Fibroblast of lung (primary cell): ENCODE results near the gene SLC24A4. TPM values are rescaled to one million over a fixed set of nuclear protein-coding genes. Genes with fewer than 3 reads are reported as not detected.

Experiments
- DNase-seq, 2 donors: peaks; one replicate each; pipeline versions ENCODE4 v3.0.0 to v3.0.0-alpha.2; 2010; ENCODE audit warnings: low read depth in 2 of 2
- H2AFZ ChIP-seq: 2 replicates; pipeline ENCODE4 v1.5.1; 2012; ENCODE audit warnings: low read length, control low read depth, inconsistent platforms
- H3K27ac ChIP-seq: 2 replicates; pipeline ENCODE4 v1.5.1; 2011; ENCODE audit warnings: low read length, control low read depth; ENCODE audit not compliant: insufficient read depth
- H3K27me3 ChIP-seq: 2 replicates; pipeline ENCODE4 v1.5.1; 2011; ENCODE audit warnings: mild to moderate bottlenecking, low read length; ENCODE audit not compliant: control insufficient read depth, insufficient read depth
- H3K36me3 ChIP-seq: 2 replicates; pipeline ENCODE4 v1.5.1; 2011; ENCODE audit warnings: low read length; ENCODE audit not compliant: control insufficient read depth, insufficient read depth
- H3K4me1 ChIP-seq: 2 replicates; pipeline ENCODE4 v1.5.1; 2011; ENCODE audit warnings: low read length; ENCODE audit not compliant: control insufficient read depth, insufficient read depth; ENCODE audit errors: extremely low read depth
- H3K4me2 ChIP-seq: 2 replicates; pipeline ENCODE4 v1.5.1; 2011; ENCODE audit warnings: low read length, control low read depth; ENCODE audit not compliant: insufficient read depth; ENCODE audit errors: extremely low read depth
- H3K4me3 ChIP-seq, 4 experiments: fragments of 200-600 bp in 1 of 4; sonication (generic) in 1 of 4; replicated peaks in 1 of 4; 2 replicates each; pipeline ENCODE4 v1.5.1; 2011 to 2016; ENCODE audit warnings: low read length in 4 of 4, low read depth in 3 of 4, mild to moderate bottlenecking in 3 of 4, control low read depth in 2 of 4, inconsistent platforms in 1 of 4, mixed read lengths in 1 of 4; ENCODE audit not compliant: insufficient read depth in 1 of 4; ENCODE audit errors: control extremely low read depth in 1 of 4
- H3K79me2 ChIP-seq: 2 replicates; pipeline ENCODE4 v1.5.1; 2012; ENCODE audit warnings: mild to moderate bottlenecking, low read length, inconsistent platforms; ENCODE audit not compliant: control insufficient read depth, insufficient read depth
- H3K9ac ChIP-seq: 2 replicates; pipeline ENCODE4 v1.5.1; 2011; ENCODE audit warnings: mild to moderate bottlenecking, low read length, control low read depth; ENCODE audit not compliant: insufficient read depth
- H3K9me3 ChIP-seq: 2 replicates; pipeline ENCODE4 v1.5.1; 2012; ENCODE audit warnings: low read depth, low read length; ENCODE audit not compliant: control insufficient read depth, insufficient read depth
- H4K20me1 ChIP-seq: 2 replicates; pipeline ENCODE4 v1.5.1; 2011; ENCODE audit warnings: low read length; ENCODE audit not compliant: control insufficient read depth, insufficient read depth; ENCODE audit errors: extremely low read depth
- CTCF ChIP-seq, 2 donors: IDR thresholded peaks in 1 of 2; conservative IDR thresholded peaks in 1 of 2; 1 replicate in 1 of 2; 2 replicates in 1 of 2; pipeline ENCODE4 v1.5.1; 2011 to 2012; ENCODE audit warnings: low read length in 2 of 2, control low read depth in 1 of 2, inconsistent platforms in 1 of 2, low read depth in 1 of 2, mild to moderate bottlenecking in 1 of 2
- EZH2 ChIP-seq: IDR thresholded peaks from 2 replicates; pipeline ENCODE4 v1.5.1; 2012; ENCODE audit warnings: low read length, control low read depth, mild to moderate bottlenecking; ENCODE audit errors: missing control alignments
- polyA plus RNA-seq, 2 donors: library from polyadenylated mRNA; depleted of rRNA in 1 of 2; stranded (reverse) in 1 of 2; unstranded in 1 of 2; fragments of >200 nt; gene quantifications; 2 replicates each; pipeline ENCODE4 v1.2.1, GENCODE V29; 2011 to 2012; ENCODE audit warnings: missing spikeins in 1 of 2
- total RNA-seq: library from RNA; depleted of rRNA; stranded (reverse); fragments of >200 nt; gene quantifications from 2 replicates; pipeline ENCODE4 v1.2.1, GENCODE V29; 2014

Gene SLC24A4
- total and polyA plus RNA-seq, 2 donors (not counting 1 experiment from before 2014, with no cell fraction given), result 0.03 TPM; not detected in 1

- Histone ChIP-seq H3K9me3 (no peaks in the 10 kb centered on the region), H3K27ac (no peak overlapping the region), H2AFZ (no peak overlapping the region), H3K4me1 (no peaks in the 10 kb centered on the region), H3K36me3 (no peaks in the 10 kb centered on the region), H3K27me3 (no peaks in the 10 kb centered on the region), H4K20me1 (no peaks in the 10 kb centered on the region), H3K4me2 (no peak overlapping the region), H3K9ac (no peak overlapping the region), H3K79me2 (no peaks in the 10 kb centered on the region), H3K4me3 (no peak overlapping the region)
- no peak for DNase-seq
- no peak for TF ChIP-seq EZH2
- no peak for TF ChIP-seq CTCF (conservative IDR thresholded peaks at IDR 0.05 in 1 of 2, IDR thresholded peaks at IDR 0.05 in 1 of 2; ENCODE audit: low read depth in 1 of 2, low read length in 2 of 2)
These were observed 46.9 kb upstream of the SLC24A4 start for GRCh38 chr14:92276074-92276473.

GRCh38 chr14:92277031-92277430 is 45.9 kb upstream of the SLC24A4 start:
- TF ChIP-seq EZH2 (no peak), CTCF (conservative IDR thresholded peaks at IDR 0.05 in 1 of 2, IDR thresholded peaks at IDR 0.05 in 1 of 2; ENCODE audit: low read depth in 1 of 2, low read length in 2 of 2) (no peak)
- Histone ChIP-seq H3K36me3 (no peaks in the 10 kb centered on the region), H3K4me1 (no peaks in the 10 kb centered on the region), H3K4me2 (no peak overlapping the region), H3K27me3 (no peaks in the 10 kb centered on the region), H3K79me2 (no peaks in the 10 kb centered on the region), H3K4me3 (no peak overlapping the region), H3K27ac (no peak overlapping the region), H3K9me3 (no peaks in the 10 kb centered on the region), H4K20me1 (no peaks in the 10 kb centered on the region), H3K9ac (no peak overlapping the region), H2AFZ (no peak overlapping the region)
- no peak for DNase-seq

GRCh38 chr14:92280554-92281262 is 42.3 kb upstream of the SLC24A4 start:
- Histone ChIP-seq H3K9ac (no peak overlapping the region), H3K27ac (no peak overlapping the region), H2AFZ (no peak overlapping the region), H3K9me3 (no peaks in the 10 kb centered on the region), H3K4me1 (no peaks in the 10 kb centered on the region), H4K20me1 (no peaks in the 10 kb centered on the region), H3K4me3 (no peak overlapping the region), H3K4me2 (no peak overlapping the region), H3K27me3 (no peaks in the 10 kb centered on the region), H3K79me2 (no peaks in the 10 kb centered on the region), H3K36me3 (no peaks in the 10 kb centered on the region)
- no peak for DNase-seq
- TF ChIP-seq EZH2 (no peak), CTCF (conservative IDR thresholded peaks at IDR 0.05 in 1 of 2, IDR thresholded peaks at IDR 0.05 in 1 of 2; ENCODE audit: low read depth in 1 of 2, low read length in 2 of 2) (no peak)
